NCI-H1092 treated with DMSO at 0.1 percent for 48 hours (cell line): ENCODE measurements around the gene DENND5B.
"Not testable (repeated sequence)": the region's sequence is repeated elsewhere in the genome, so short reads cannot be mapped to it uniquely, and the experiment has no call there.

Experiments used
- DNase-seq: peaks from one replicate; lab custom pipeline; 2025; lab: John Stamatoyannopoulos, UW

DENND5B gene

DNA sequence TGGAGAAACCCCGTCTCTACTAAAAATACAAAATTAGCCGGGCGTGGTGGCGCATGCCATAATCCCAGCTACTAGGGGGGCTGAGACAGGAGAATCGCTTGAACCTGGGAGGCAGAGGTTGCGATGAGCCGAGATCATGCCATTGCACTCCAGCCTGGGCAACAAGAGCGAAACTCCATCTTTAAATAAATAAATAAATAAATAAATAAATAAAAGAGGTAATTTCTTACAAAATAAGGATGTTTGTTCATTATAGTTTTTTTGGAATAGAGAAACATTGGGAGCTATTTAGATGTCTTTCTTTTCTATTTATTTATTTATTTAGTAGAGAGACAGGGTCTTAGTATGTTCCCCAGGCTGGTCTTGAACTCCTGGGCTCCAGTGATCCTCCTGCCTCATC is 213.7 kb downstream of the DENND5B start:
- DNase-seq: not testable (repeated sequence)

DNA sequence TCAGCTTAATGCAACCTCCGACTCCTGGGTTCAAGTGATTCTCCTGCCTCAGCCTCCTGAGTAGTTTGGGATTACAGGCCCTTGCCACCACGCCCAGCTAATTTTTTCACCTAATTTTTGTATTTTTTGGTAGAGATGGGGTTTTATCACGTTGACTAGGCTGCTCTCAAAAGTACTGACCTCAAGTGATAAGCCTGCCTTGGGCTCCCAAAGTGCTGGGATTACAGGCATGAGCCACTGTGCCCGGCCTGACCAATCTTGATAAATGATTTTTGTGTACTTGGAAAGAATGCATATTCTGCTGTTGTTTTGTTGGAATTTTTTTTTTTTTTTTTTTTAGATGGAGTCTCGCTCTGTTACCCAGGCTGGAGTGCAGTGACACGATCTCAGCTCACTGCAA is 215.5 kb downstream of the DENND5B start:
- not testable (repeated sequence) for DNase-seq

DNA sequence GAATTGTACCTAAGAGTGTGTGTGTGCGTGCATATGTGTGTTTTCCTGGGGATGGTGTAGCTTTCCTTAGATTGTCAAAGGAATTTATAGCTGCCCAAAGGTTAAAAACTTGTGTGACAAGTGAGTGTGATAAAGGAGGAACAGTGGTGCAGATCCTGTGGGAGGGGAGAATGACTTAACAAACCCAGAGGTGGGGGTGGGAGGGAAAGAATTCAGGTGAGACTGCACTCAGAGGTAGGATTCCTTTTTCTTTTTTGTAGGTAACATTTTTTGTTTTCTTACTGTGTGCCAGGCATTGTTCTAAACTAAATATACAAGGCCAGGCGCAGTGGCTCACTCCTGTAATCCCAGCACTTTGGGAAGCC is 219.7 kb downstream of the DENND5B start:
- DNase-seq: no peak

DNA sequence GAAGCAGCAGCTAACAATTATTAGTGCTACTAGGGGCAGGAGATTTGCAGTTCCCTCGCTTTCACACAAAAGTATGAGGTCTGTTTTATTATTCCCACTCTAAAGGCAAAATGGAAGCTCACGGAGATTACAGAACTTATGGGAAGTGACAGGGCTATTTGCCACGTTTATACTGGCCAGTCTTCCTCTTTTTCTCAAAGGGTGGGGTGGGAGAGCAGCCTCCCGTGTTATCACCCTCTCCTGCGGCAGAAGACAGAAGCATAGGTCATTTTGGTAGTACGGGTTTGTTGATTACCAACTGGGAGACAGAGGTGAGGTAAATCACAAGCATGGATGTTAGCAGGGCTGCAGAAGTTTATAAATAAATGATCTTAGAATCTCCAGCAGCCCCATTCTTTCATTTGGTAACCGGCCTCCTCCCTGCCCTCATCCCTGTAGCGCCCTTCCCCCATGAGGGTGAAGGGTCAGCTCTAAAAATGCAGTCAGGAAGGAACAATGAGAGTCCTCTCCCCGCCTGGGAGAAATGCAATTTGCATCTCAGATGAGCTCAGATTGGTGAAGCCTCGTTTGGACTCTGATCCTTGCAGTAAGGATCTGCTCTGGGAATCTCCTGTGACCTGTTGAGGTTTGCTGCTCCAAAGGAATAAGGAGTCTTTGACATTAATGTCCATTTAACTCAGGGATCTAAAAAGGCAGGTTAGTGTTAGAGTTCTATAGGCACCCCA is 220.2 kb downstream of the DENND5B start:
- no peak for DNase-seq

DNA sequence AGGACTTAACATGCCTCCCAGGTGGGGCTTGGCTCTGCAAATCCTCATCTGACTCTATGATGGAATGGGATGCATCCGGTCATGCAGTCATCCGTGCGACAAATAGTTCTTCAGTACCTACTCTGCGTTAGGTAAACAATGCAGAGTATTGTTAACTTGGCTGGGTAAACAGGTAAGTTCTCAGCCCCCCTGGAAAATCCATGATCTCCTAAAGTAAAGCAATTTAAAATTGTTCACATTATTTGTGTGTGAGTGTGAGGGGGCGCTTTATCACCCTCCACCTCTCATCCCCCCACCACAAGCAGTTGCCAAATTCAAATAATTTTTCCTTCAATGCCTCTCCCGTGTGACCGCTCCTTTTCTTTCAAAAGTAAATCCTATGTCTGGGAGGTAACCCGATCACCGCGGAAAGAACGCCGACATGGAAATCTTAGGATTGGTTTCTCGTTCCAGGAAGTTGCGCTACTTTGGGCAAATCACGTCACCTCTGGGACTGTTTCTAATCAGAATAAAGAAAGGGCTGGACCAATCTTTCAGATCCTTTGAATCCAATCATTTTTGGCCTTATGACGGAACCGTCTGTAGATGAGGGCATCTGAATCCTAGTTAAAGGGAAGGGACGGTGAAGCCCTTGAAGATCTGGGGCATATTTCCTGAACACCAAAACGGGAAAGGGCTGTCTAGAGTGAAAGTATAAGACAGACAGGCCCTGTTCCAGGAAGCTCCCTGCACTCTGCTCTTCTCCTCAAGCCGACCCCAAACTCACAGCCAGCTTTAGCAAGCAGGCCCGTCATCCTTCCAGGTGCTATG is 221.0 kb downstream of the DENND5B start:
- no peak for DNase-seq

DNA sequence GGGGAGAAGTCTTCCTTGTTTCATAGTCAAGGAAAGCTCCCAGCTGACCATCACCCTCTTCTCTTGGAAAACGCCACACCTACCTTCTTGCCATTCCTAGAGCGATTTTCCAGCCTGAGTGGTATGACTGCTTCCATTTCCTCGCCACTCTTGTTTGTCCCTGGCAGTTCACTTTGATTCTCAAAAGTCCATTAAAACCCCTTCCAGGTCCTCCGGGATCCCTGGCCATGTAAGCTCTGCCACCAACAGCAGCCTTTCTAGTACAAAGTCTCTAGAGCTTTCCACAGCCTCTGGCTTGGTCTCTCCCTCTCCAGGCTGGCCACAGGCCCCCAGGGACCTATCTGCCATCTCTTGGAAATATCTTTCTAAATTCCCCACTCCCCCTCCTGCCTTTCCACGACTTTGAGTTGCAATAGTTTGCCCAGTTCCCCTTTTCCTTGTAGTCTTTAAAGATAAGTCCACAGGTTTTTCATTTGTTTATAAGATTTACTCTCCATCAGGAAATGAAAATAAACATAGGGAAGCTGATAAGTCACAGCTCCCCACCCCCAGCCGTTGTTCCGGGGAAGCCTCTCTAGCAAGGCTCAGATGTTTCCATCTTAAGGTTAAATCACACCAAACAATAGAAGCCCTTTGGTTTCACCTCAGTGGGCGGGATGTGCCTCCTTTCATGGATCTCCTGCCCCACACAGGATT is 222.1 kb downstream of the DENND5B start:
- no peak for DNase-seq

DNA sequence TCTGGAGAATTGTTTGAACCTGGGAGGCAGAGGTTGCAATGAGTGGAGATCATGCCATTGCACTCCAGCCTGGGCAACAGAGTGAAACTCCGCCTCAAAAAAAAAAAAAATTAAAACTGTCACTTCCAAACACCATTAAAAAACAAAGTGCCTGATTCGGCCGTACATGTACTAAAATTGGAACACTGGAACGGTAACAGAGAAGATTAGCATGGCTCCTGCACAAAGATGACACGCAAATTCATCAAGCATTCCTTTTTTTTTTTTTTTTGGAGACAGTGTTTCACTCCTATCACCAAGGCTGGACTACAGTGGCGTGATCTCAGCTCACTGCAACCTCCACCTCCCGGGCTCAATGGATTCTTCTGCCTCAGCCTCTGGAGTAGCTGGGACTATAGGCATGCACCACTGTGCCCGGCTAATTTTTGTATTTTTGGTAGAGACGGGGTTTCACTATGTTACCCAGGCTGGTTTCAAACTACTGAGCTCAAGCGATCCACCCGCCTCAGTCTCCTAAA is 224.8 kb downstream of the DENND5B start:
- DNase-seq: no peak

DNA sequence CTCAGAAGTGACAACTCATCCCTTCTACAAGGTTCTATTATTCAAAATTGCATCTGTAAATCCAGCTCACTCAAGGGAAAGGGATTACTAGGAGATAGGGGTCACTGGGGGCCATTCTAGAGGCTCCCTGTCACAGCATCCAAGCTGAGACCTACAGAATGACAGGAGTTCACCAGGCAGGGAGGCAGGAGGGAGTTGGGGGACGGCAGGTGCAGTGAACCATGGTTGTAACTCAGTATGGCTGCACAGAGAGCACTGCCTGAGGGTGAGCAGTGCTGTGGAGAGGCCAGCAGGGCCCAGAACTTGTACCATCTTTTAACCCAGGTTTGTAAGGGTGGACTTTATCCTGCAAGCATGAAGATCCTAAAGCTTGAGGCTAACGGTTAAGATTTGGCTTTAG is 227.1 kb downstream of the DENND5B start:
- no peak for DNase-seq

DNA sequence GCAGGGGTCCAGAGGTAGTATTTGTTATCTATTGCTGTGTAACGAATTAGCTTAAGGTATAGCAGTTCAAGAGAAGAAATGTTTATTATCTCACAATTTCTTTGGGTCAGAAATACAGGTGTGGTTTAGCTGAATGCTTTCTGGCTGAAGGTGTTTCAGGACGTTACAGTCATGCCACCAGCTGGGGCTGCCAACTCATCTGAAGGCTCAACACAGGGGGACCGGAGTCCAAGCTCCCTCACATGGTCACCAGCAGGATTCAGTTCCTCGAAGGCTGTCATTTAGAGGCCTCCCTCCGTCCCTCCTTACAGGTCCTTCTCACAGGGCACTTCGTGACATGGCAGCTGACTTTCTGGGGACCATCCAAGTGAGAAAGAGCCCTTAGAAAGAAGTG is 227.5 kb downstream of the DENND5B start:
- DNase-seq: no peak

DNA sequence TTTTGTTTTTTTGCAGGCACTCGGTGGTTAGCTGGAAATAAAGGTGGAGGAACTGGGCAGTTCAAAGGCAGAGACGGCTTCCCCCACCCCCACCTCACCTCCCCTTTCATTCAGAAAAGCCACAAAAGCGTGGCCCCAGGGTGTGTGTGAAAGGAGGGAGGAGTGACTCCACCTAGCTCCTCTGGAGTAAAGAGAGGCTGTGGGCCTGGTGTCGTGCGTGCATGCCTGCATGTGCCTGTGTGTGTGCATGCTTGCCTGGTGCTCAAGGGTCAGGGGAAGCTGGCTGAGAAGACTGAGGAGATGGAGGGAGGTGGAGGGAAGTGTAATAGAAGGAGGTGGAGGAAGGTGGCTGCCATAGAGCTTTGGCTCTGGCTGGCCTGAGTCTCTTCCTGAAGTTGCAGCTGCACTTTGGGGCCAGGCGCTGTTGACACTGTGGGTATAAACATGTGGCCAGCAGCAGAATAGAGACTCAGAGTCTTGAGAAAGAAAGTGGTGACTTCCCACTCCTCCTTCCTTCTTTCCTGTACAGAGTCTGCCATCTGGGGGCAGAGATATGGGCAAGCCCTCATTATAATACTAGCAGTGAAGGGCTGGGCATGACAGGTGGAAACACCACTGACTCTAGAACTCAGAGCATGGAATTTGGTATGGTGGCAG is 228.0 kb downstream of the DENND5B start:
- no peak for DNase-seq

DNA sequence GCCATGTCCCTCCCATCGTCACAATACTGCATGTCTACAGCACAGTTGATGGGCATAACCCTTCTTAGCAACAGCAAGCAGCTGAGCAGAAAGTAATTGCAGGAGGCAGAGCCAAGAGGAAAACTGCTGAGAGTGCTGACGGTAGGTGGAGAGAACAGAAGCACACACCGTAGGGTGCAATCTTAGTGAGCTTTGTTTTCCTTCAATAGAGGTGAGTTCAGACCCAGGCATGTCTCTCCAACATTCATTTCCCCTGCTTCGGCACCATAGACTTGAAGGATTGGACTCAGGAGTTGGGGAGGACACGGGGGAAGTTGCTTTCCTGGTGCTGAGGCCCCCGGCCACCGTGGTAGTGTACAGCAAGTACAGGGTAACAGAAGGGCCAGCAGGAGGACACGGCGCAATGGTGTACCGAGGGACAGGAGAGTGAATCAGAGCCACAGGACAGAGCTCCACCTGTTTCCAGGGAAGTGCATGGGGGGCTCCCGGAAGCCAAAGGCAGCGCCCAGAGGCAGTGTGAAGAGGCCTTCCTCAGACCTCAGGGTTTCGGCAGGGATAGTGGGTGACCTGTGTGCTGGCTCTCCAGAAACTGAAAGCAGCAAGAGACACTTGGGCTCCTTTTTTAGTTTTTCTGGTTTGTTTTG is 228.7 kb downstream of the DENND5B start:
- peak; percentile 21 for DNase-seq

DNA sequence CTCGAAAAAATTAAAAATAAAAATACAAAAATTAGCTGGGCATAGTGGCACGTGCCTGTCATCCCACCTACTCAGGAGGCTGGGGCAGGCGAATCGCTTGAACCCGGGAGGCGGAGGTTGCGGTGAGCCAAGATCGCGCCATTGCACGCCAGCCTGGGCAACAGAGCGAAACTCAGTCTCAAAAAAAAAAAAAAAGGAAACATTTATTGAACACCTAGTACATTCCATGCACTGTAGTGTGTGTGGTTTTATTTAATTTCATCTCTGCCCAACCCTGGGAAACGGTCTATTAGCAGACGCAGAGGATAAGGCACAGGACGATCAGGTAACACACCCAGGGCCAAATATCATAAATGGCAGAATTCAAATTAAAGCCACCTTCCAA is 229.2 kb downstream of the DENND5B start:
- DNase-seq: no peak

DNA sequence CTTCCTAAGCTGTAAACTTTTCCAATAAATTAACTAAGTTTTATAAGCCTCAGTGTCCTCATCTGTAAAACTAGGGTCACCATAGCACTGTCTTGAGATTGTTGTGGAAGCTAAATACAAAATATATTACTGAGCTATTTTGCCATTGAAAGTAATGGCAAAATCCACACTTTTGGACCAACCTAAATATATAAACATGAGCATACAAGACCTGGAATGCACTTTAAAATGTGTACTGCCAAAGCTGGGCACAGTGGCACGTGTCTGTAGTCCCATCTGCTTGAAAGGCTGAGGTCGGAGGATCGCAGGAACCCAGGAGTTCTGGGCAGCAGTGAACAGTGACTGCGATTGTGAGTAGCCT is 235.2 kb downstream of the DENND5B start:
- no peak for DNase-seq

DNA sequence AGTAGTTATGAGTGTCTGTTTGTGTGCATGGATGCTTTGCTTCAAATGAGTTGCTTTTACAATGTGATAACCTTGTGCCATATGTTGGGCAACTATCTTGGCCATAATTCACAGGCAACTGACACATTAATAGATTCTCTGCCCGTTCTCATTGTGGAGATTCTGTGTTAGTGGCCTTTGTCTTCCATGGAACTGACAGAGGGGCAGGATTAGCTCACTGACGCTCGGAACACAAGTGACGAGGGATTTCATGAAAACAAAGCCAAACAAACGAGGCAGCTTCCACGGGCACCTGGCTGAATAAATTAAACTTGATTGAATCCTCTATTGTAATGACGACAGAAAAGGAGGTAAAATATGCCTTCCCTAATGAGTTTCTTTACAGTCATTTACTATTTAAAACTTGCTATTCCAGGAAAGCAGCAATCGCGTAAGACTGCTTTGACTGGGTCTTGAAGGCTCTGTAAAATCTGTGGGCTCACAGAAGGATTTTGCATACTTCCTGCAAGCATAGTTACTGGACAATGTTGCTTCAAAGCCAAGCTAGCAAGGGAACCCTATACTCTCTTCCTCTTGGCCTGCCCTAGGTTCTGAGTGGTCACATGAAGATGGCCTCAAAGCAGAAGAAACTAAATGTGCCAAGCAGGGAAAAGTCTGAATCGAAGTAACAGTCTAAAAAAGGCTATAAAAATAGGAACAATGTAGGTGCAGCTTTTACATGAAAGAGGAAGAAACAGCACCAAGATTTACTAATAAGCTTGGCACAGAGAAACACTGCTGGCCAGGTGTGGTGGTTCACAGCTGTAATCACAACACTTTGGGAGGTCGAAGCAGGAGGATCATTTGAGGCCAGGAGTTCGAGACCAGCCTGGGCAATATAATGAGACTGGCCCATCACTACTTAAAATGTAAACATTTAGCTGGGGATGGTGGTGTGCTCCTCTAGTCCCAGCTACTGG is 236.9 kb downstream of the DENND5B start:
- DNase-seq: peak; percentile 32

DNA sequence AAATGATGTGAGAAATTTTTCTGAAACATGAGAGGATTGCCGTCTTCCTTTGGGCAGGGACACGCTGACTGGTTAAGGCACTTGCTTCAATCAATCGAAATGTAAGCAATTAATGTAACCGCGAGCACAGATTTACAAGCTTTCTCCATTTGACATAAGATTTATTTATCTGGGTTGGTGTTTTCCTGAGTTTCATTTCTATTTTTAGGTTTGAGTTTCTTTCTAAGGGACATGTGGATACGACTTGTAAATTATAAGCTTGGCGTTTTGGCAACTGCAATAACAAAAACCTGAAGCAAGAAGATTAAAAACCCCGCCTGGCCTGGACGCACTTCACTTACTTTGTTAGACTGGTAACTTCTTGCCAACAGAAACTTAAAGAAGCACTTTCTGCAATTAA is 244.7 kb downstream of the DENND5B start:
- no peak for DNase-seq

DNA sequence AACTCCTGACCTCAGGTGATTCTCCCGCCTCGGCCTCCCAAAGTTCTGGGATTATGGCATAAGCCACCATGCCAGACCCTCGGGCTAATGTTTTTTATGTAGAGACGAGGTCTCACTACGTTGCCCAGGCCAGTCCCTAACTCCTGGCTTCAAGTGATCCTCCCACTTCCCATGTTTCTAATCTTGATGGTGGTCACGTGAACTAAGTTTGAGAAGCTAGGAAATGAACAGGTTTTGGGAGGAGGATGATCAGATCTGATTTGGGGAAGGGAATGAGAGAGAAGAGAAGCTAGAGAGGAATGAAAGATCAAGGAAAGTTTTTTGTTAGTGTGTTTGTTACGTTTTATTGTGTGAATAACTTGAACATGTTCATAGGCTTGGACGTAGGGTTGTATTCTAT is 247.8 kb downstream of the DENND5B start:
- no peak for DNase-seq

DNA sequence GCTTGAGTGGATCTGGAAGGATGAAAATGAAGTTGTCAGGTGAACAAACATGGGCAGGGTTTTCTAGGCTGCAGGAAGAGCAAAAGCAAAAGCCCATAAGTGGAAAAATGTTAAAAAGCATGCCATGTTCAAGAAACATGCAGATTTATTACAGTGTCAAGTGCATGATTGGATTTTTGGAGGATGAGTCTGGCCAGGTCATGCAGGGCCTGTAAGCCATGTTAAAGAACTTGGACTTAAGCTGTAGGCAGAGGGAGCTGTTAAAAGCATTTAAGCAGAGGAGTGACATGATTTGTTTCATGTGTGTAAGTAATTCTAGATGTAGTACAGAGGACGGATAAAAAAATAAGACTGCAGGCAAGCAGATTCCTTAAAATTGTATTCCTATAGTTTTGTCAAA is 248.7 kb downstream of the DENND5B start:
- no peak for DNase-seq

DNA sequence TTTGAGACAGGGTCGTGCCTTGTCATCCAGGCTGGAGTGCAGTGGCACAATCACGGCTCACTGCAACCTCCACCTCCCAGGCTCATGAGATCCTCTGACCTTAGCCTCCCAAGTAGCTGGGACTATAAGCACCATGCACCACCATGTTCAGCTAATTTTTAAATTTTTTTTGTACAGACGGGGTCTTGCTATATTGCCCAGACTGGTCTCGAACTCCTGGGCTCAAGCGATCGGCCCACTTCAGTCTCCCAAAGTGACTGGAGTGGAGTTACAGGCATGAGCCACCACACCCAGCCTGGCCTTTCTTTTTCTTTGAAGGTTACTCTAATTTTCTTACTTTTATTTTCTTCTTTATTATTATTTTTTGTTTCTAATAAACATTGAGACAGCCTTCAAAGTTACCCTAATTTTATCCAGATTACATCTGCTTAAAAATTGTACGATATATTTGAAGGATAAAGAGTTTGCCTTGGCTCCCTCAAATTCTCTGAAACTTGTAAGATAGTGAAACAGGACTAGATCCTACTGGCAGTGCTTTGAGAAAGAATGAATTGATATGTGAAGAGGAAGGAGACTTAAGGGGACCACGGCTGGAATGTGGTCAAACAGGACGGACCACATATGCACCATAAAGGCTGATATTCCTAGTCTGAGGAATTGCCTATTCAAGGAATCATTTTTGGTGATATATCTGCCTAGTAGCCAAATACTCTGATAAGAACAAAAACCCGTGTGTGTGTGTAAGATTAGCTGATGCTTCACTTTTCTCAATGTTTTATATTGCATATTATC is 250.9 kb downstream of the DENND5B start:
- no peak for DNase-seq

DNA sequence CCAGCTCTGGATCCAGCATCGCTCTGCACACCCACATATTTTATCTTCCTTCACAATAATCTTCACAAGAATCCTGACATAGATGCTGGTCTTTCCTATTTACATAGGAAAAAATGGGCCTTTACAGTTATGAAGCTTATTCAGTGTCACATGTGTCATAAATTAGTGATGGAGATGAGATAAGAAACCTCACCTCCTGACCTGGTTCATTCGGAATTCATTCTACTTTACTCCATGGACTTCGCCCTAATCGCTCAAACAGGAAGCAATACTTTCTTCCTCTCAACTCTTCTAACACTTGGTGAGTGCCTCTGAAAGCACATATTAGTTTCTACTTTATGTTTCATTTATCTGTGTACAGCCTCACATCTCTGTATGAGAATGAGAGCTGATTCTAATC is 253.0 kb downstream of the DENND5B start:
- DNase-seq: no peak
